ENCODE results near the gene CBFA2T3. TPM values are rescaled to one million over a fixed set of nuclear protein-coding genes. Genes with fewer than 3 reads are reported as not detected.

CBFA2T3 gene
- total RNA-seq, 6 experiments from 2014 or later, result 2.5 to 9.8 (median 4.2) TPM

DNA sequence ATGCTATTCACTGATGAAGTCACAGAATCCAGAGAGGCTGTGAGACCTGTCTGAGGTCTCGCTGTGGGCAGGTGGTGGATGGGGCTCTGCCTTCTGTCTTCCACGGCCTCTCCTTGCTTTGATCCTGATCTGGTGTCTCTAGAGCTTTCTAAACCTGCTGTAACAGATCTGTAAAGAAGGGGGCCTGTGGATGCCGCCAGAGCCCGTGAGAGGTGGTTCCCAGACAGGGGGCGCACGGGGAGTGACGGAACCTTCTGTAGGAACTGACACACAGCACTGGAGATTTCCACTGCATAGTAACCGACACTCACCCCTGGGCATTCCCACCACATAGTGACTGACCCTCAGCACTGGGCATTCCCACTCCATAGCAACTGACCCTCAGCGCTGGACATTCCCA is 16.0 kb downstream of the CBFA2T3 start:
- Histone ChIP-seq H3K4me3 (no peak overlapping the region), H3K27me3 (no peaks in the 10 kb centered on the region), H3K4me1 (no peaks in the 10 kb centered on the region), H3K27ac (no peak overlapping the region), H3K9me3 (no peaks in the 10 kb centered on the region), H3K36me3 (no peaks in the 10 kb centered on the region)
- TF ChIP-seq POLR2A (IDR thresholded peaks at IDR 0.05) (no peak), CTCF (IDR thresholded peaks at IDR 0.05) (no peak)
- no peak for ATAC-seq
- WGBS (ENCODE audit: insufficient coverage, low coverage, low lambda C conversion rate, missing lambda C conversion rate), result 73% methylated on average over 8 of the region's 9 CpGs
- intact Hi-C loops (cut with DNase I), result no loop called here
- no peak for DNase-seq

GRCh38 chr16:88960516-88960915 is 16.5 kb downstream of the CBFA2T3 start:
- WGBS (ENCODE audit: insufficient coverage, low coverage, low lambda C conversion rate, missing lambda C conversion rate), result 81% methylated on average over 3 of the region's 3 CpGs
- Histone ChIP-seq H3K36me3 (no peaks in the 10 kb centered on the region), H3K9me3 (no peaks in the 10 kb centered on the region), H3K27me3 (no peaks in the 10 kb centered on the region), H3K4me1 (no peaks in the 10 kb centered on the region), H3K4me3 (no peak overlapping the region), H3K27ac (no peak overlapping the region)
- DNase-seq (no peak), ATAC-seq (no peak)
- intact Hi-C loops (cut with DNase I), result no loop called here
- TF ChIP-seq CTCF (IDR thresholded peaks at IDR 0.05) (no peak), POLR2A (IDR thresholded peaks at IDR 0.05) (no peak)

GRCh38 chr16:88959022-88959421 is 18.0 kb downstream of the CBFA2T3 start:
- 100% methylated on average over 5 of the region's 18 CpGs for WGBS (ENCODE audit: insufficient coverage, low coverage, low lambda C conversion rate, missing lambda C conversion rate)
- Histone ChIP-seq H3K9me3 (no peaks in the 10 kb centered on the region), H3K4me3 (no peak overlapping the region), H3K27me3 (no peaks in the 10 kb centered on the region), H3K4me1 (no peaks in the 10 kb centered on the region), H3K36me3 (no peaks in the 10 kb centered on the region), H3K27ac (no peak overlapping the region)
- TF ChIP-seq POLR2A (IDR thresholded peaks at IDR 0.05) (no peak), CTCF (IDR thresholded peaks at IDR 0.05) (no peak)
- DNase-seq (peak in 1 of 3 donors; percentile 19), ATAC-seq (peak in 1 of 4 donors; percentile 6)
- intact Hi-C loops (cut with DNase I), result no loop called here

DNA sequence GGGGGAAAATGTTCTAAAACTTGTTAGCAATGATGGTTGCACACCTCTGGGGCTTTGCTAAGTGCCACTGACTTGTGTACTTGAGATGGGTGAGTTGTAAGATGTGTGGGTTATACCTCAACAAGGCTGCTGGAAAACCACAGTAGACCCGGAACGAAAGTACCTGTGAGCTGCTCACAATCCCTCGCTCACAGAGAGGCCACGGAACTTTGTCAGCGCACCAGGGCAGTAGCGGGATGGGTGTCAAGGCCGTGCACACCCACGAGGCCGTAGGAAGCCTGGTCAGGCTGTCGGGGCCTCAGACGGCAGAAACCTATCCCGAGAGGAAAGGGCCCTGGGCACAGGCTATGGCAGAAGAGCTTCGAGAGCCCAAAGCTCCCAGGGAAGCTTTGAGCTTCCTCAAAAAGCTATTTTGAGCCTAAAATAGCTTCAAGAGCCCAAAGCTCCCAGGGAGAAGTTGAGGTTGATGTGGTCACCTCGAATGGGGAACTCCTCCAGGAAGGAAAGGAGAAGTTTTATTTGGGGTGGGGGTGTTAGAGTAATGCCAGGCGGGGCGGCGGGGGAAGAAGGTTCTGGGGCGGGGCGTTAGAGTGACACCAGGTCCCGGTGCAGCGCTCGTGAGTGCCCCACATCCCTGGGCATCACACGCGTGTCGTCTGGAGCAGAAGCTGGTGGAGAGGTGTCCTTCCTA is 19.0 kb downstream of the CBFA2T3 start:
- no peak overlapping the region for H3K4me3 ChIP-seq

More for the DNA sequence above, 19.0 kb downstream of the CBFA2T3 start:
- H3K36me3 ChIP-seq, result no peaks in the 10 kb centered on the region
- no peaks in the 10 kb centered on the region for H3K27me3 ChIP-seq
- intact Hi-C loops (cut with DNase I), result no loop called here
- peak; percentile 43 to 64 (median 54) for ATAC-seq
- DNase-seq, result peak in 1 of 3 donors; percentile 47
- TF ChIP-seq POLR2A (IDR thresholded peaks at IDR 0.05) (no peak), CTCF (IDR thresholded peaks at IDR 0.05) (no peak)
- no peak overlapping the region for H3K27ac ChIP-seq
- H3K9me3 ChIP-seq, result no peaks in the 10 kb centered on the region
- WGBS (ENCODE audit: insufficient coverage, low coverage, low lambda C conversion rate, missing lambda C conversion rate), result 52% methylated on average over 20 of the region's 25 CpGs
- no peaks in the 10 kb centered on the region for H3K4me1 ChIP-seq
